Measurements from ENCODE around the gene EARS2.

EARS2 gene

DNA sequence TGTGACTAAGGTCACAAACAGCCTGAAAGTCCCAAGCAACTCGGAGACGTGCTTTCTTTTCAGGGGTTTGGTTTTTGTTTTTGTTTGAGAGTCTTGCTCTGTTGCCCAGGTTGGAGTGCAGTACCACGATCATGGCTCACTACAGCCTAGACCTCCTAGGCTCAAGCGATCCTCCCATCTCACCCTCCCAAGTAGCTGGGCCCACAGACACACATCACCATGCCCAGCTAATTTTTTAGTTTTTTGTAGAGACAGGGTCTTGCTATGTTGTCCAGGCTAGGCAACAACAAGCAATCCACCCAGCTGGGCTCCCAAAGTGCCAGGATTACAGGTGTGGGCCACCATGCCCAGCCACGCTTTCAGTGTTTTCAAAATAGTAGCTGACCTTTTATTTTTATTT lies 27.1 kb downstream of the EARS2 start:
- DNase-seq (ENCODE audit: low read depth) = no peak
- TF ChIP-seq, protein P1, sequence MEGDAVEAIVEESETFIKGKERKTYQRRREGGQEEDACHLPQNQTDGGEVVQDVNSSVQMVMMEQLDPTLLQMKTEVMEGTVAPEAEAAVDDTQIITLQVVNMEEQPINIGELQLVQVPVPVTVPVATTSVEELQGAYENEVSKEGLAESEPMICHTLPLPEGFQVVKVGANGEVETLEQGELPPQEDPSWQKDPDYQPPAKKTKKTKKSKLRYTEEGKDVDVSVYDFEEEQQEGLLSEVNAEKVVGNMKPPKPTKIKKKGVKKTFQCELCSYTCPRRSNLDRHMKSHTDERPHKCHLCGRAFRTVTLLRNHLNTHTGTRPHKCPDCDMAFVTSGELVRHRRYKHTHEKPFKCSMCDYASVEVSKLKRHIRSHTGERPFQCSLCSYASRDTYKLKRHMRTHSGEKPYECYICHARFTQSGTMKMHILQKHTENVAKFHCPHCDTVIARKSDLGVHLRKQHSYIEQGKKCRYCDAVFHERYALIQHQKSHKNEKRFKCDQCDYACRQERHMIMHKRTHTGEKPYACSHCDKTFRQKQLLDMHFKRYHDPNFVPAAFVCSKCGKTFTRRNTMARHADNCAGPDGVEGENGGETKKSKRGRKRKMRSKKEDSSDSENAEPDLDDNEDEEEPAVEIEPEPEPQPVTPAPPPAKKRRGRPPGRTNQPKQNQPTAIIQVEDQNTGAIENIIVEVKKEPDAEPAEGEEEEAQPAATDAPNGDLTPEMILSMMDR (conservative IDR thresholded peaks at IDR 0.05; ENCODE audit: control insufficient read depth, insufficient read depth, low read depth, low read length) = no peak

DNA sequence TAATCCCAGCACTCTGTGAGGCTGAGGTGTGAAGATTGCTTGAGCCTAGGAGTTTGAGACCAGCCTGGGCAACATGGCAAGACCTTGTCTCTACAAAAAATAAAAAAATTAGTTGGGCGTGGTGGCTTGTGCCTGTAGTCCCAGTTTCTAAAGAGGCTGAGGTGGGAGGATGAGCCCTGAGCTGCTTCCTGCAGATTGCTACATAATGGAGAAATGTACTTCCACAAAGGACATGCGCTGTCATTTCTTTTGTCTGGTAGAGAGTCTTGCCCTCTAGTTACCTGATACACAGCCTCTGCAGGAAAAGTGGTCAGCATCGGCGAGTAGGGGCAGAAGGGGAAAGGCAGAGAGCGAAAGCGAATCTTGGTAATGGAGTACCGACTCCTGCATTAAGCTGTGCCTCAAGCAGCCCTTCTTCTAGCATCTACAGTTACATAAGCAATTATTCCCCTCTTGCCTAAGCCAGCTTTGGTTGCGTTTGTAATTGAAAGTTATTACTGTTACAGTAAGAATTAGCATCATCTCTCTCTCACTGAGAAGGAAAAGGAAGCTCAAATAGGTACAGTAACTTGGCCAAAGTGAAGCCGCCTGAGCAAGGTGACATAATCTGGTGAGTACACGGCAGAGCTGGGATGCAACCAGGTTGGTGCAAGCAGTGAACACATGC lies 28.4 kb downstream of the EARS2 start:
- DNase-seq (ENCODE audit: low read depth) = no peak
- TF ChIP-seq, protein P1 (conservative IDR thresholded peaks at IDR 0.05; ENCODE audit: control insufficient read depth, insufficient read depth, low read depth, low read length) = no peak
- no peak overlapping the region for H3K4me3 ChIP-seq (ENCODE audit: control insufficient read depth, low read depth, low read length)

More for the DNA sequence above, 27.1 kb downstream of the EARS2 start:
- H3K4me3 ChIP-seq (ENCODE audit: control insufficient read depth, low read depth, low read length) = no peak overlapping the region

DNA sequence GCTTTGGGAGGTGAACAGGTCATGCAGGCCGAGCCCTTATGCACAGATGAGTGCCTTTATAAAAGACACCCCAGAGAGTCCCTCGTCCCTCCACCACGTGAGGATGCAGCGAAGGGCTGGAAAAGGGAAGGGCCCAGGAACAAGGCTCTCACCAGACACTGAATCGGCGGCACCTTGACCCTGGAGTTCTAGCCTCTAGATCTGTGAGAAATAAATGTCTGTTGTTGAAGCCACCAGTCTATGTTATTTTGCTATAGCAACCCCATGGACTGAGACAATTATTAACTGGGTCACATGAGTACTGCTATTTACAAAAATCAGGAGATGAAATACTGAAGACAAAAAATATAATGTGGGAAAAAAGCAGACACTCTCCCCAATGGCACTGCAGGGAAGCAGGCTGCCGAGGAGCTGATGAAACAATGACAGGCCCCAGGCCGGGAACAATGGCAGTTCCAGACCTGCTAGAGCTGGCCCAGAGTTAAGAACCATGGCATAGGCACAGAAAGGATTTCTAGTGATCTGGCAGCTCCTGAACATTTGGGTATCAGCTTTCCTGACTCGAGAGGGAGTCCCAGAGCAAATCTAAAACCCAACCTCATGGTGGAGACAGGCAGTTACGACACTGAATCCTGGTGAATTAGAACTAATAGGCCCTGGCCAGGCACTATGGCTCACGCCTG lies 29.0 kb downstream of the EARS2 start:
- H3K4me3 ChIP-seq (ENCODE audit: control insufficient read depth, low read depth, low read length) = no peak overlapping the region
- DNase-seq (ENCODE audit: low read depth) = no peak

DNA sequence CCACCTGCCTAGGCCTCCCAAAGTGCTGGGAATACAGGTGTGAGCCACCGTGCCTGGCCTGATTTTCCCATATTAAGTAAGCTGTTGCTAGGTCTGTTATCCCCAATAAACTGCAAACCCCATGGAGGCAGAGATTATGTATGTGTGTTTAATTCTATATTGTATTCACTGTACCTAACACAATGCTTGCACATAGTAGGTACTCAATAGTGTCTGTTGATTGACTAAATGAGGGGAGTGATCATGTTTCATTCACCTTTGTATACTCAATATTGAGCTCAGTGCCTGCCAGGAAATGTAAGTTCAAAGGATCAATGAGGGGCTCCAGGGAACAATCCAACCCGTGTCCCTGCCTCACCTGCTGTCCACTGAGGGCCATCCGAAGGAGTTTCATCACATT lies 32.3 kb downstream of the EARS2 start:
- no peak for DNase-seq (ENCODE audit: low read depth)
- H3K4me3 ChIP-seq (ENCODE audit: control insufficient read depth, low read depth, low read length) = no peak overlapping the region
- TF ChIP-seq, protein P1 (conservative IDR thresholded peaks at IDR 0.05; ENCODE audit: control insufficient read depth, insufficient read depth, low read depth, low read length) = no peak

More for the DNA sequence above, 29.0 kb downstream of the EARS2 start:
- TF ChIP-seq, protein P1 (conservative IDR thresholded peaks at IDR 0.05; ENCODE audit: control insufficient read depth, insufficient read depth, low read depth, low read length) = no peak

DNA sequence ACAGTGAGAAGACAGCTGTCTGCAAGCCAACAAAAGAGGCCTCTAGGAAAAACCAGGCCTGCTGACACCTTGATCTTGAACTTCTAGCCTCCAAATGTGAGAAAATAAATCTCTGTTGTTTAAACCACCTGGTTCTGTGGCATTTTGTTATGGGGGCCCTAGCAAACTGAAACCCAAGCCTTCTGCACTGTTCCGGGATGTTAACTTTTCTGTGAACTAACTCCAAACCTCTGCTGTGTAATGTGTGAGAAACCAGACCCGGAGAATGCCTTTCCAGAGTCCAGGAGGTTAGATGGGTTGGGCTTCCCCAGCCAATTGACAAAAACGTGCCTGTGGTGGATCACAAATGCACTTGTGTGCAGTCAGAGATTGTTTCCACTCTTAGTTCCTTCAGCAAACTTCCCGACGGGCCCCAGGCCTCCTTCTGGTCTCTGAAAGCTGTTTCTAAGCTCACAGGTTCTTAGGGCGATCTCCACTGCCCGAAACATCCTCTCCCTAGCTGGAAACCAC lies 33.2 kb downstream of the EARS2 start:
- no peak for DNase-seq (ENCODE audit: low read depth)
- no peak overlapping the region for H3K4me3 ChIP-seq (ENCODE audit: control insufficient read depth, low read depth, low read length)
- TF ChIP-seq, protein P1 (conservative IDR thresholded peaks at IDR 0.05; ENCODE audit: control insufficient read depth, insufficient read depth, low read depth, low read length) = no peak

DNA sequence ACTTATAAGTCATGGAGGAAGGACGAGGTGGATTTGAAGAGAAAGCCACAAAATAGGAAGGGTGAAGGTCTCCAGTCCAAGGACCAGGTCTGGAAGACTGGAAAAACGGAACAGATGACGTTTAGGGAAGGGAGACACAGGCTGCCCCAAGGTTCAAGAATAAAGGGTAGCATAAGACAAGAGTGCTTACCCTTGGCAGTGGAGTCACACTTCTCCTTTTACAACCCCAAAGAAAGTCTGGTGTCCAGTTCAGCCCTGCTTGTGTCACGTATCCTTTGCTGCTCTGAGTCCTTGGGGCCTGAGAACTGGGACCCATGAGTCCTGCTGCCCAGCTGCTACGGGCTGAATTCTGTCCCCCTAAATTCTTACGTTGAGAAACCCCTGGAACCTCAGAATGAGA lies 33.8 kb downstream of the EARS2 start:
- TF ChIP-seq, protein P1 (conservative IDR thresholded peaks at IDR 0.05; ENCODE audit: control insufficient read depth, insufficient read depth, low read depth, low read length) = no peak
- H3K4me3 ChIP-seq (ENCODE audit: control insufficient read depth, low read depth, low read length) = no peak overlapping the region
- no peak for DNase-seq (ENCODE audit: low read depth)
